ENCODE results near the gene KLRC4.
"Not testable (repeated sequence)": the region's sequence is repeated elsewhere in the genome, so short reads cannot be mapped to it uniquely, and the experiment has no call there.

KLRC4 gene

DNA sequence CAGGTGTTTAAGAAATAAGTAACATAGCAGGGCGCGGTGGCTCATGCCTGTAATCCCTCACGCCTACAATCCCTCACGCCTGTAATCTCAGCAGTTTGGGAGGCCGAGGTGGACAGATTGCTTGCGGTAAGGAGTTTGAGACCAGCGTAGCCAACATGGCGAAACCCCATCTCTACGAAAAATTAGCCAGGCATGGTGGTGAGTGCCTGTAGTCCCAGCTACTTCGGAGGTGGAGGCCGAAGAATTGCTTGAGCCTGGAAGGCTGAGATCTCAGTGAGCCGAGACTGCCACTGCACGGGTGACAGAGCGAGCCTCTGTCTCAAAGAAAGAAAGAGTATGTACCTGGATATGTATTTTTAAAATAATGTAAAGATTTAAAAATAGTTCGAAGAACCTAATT, 13.4 kb downstream of the KLRC4 start:
- DNase-seq, result not testable (repeated sequence)

DNA sequence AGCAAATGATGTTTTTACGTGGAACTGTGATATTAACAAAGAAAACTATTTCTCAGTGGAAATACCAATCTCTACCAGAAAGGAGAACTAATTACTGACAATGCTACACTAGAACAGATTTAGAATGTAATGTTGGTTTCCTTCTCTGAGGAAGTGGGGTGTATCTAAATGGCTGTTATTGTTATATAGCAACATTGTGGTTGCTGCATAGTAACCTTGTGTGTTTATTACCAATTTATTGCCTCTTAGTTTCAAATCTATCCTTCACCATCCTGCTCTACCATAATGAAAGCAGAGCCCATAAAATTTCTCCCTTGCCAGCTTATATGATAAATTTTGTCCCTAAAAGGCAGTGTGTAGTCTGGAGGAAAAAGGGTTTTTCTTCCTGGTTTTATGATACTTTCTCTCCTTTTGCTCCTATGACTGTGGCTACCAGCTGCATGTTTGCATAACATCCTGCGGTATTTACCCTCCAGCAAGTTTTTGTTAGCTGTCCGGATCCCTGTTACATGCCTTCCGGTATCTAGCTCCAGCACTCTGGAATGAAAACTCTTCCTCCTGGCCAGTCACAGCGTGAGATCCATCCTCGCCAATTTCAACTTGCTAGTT, 14.1 kb downstream of the KLRC4 start:
- no peak for DNase-seq

DNA sequence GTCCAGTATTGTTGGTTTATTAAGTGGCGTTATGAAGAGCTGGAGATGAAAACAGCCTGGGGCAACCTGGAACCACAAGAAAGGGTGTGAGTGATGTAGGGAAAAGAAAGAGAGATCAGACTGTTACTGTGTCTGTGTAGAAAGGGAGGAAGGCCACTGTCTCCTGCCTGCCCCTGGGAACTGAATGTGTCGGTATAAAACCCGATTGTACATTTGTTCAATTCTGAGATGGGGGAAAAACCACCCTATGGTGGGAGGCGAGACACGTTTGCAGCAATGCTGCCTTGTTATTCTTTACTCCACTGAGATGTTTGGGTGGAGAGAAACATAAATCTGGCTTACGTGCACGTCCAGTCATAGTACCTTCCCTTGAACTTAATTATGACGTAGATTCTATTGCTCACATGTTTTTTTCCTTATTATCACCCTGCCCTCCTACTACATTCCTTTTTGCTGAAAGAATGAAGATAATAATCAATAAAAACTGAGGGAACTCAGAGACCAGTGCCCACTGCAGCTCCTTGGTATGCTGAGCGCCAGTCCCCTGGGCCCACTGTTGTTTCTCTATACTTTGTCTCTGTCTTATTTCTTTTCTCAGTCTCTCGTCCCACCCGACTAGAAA, 14.9 kb downstream of the KLRC4 start:
- not testable (repeated sequence) for DNase-seq

GRCh38 chr12:10393291-10393690, 16.3 kb downstream of the KLRC4 start:
- DNase-seq, result no peak

DNA sequence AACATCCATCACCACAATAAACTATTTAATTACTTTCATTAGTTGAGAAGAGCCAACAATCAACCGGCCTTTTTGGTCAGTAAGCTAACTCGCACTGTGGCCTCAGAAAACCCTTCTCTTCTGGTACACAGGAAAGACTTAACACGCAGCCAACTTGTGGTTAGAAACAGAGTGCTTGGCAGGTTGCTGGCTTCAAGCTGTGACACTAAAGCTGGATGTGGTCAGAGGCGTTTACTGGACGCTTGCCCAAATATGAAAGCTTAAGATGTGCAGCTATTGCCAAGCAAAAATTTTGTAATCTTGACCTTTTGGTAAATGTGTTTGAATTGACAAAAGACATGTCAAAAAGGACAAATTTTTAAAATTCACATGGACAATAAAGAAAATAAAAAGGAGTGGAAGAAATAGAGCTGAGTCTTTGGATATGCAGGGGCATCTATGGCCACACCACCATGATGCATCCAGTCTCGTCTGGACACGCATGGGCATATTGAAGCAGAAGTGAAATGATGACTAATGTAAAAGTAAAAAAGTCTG, 17.1 kb downstream of the KLRC4 start:
- no peak for DNase-seq

GRCh38 chr12:10390991-10391390, 18.6 kb downstream of the KLRC4 start:
- DNase-seq, result not testable (repeated sequence)

GRCh38 chr12:10389904-10390303, 19.7 kb downstream of the KLRC4 start, which contains the start of gene KLRK1:
TSS of gene KLRK1 (minus strand) at chr12:10390041. CDS start at chr12:10388810, 1,231 bp downstream.
- DNase-seq, result no peak

- no peak for DNase-seq
Observed at GRCh38 chr12:10388624-10389413, 20.7 kb downstream of the KLRC4 start.

- DNase-seq, result not testable (repeated sequence)
Observed at GRCh38 chr12:10387498-10387897, 22.1 kb downstream of the KLRC4 start.

DNA sequence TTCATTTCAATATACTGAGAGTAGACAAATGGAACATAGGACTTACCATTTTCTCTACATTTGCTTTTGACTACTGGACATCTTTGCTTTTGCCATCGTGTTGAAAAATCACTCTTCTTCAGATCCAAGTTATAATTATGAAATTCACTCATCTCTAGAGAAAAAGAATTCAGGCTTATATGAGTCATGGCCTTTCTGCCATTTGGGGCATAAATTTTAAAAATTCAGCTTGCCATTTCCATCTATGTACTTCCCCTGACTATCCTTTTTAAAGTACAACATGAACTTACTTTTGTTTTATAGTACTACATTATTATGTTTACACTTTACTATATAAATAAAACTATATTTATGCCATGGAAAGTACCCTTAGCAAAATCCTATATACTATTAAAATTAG, 22.7 kb downstream of the KLRC4 start:
- no peak for DNase-seq

GRCh38 chr12:10385166-10385613, 24.4 kb downstream of the KLRC4 start:
- DNase-seq, result no peak

GRCh38 chr12:10384191-10384590, 25.4 kb downstream of the KLRC4 start:
- DNase-seq, result no peak

DNA sequence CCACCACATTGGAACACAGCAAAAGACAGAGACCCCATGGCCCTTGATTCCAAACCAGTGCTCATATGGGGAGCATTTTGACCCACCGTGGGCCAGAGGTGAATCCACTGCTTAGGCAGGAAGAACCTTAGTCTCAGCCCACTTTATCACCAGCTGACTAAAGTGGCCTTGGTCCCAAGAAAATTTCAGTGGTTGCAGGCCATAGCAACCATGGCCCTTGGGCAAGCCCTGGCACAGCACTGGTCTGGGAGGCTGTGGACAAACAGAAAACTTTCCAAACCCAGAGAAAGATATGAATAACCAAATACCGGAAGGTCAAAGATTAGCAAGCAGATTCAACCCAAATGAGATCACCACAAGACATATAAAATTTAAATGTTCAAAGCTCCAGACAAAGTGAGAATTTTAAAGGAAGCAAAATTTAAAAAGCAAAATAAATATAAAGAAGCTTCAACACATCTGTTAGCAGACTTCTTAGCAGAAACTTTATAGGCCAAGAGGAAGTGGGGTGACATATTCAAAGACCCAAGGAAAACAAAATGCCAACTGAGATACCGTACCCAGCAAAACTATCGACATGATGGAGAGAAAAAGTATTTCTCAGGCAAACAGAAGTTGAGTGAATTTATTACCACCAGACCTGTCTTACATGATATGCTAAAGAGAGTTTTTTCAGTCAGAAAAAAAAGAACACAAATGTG, 27.5 kb downstream of the KLRC4 start:
- no peak for DNase-seq

DNA sequence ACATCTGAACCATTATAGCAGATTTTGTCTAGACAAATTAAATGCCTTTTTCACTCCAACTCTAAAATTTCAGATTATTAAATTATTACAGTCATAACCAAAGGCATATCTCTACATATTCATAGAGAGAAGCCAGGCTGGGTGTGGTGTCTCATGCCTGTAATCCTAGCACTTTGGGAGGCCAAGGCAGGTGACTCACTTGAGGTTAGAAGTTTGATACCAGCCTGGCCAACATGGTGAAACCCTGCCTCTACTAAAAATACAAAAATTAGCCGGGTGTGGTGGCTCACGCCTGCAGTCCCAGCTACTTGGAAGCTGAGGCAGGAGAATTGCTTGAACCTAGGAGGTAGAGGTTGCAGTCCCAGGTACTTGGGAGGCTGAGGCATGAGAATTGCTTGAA, 30.8 kb downstream of the KLRC4 start:
- DNase-seq, result not testable (repeated sequence)

GRCh38 chr12:10374624-10375018, 34.9 kb downstream of the KLRC4 start:
- no peak for DNase-seq

DNA sequence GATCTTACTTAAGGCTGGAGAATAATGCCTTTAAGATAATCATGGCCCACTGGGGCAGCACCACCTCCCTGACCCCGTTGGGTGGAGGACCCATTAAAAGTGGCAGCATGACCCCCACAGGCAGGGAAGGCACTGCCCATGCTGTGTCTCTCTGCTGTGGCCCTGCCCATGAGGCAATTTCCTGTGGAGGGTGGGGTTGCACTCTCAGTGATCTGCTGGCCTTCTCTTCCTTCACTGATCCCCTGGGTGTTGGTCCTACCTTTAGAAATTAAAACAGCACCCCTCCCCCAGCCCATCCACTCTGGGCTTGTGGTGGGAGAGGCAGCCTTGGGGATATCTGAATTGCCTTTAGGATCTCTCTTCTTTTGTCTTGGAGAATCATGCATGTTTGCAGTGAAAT, 37.0 kb downstream of the KLRC4 start:
- DNase-seq, result no peak

- not testable (repeated sequence) for DNase-seq
Observed at GRCh38 chr12:10371893-10372535, 37.5 kb downstream of the KLRC4 start.

DNA sequence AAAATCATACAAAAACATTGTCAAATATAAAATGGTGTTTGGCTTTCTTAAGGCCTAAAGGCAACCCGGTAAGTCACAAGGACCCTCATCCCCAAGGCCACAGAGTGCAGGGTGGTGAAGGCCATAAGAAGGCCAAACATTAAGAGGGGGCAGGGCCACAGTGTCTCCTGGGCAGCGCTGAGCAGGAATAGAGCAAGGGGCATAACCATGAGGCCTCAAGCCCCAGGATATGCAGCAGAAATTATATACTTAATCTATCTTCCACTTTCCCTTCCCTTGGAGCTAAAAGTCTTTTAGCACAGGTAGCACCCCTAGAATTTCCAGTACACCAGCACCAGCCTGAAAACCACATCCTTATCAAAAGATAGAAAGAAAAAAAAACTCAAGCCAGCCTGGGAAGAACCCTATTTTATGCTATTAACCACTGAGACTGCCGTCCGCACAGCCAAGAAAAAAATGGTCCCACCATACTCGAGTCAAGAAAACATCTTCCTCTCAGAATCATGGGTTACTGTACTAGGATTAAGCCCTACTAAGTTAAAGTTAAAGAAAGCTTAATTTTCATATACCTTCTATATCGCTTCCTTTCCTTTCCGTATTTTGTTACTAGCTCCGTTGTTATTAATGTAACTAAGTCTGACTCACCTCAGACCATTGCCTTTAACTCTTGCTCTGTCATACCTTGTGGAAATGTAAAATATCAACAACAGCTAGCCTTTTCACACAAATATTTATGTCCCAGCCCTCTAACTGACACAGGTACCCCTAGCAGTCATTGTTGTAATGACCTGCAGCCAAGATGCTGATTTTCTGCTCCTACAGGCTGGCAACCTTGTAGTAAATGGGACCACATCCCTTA, 39.8 kb downstream of the KLRC4 start:
- DNase-seq, result no peak

DNA sequence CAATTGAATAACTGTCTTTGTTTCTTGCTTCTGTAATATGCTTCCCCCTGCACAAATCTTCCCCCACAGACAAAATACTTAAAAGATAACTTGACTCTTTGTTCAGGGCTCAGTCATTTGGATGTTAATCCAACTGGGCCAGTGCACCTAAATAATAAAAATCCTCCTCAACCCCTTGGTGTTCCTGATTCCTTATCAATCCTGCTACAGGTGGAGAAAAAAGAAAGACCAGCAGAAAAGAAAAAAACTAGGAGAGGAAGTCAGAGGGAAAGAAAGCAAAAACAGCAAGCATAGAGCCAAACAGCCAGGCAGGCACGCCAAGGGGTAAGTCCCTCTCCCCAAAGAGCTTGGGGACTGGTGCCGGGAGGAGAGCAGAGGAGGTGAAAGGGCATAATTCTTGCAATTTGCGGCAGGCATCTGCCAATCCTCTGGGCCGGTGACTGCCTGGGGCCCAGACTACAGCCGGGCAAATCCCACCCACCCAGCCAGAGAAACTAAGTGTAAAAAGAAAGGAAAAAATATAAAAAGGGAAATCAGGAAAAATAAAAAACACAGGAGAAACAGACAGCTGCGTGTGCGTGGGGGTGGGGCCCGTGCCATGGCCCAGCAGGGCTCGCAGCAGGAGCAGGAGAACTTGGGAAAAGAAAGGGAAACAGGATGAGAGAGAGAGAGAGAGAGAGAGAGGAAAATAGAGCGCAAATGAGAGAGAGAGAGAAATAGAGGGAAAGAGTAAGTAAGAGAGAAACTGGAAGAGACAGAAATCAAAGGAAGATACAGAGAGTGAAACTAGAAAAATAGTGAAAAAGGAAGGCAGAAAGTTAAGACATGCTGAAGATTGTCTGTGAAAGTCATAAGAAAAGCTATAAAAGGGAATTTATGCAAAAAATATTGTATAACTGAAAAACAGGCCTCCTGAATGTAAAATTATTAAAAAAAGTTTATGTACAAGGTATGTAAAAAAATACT, 41.1 kb downstream of the KLRC4 start:
- DNase-seq, result no peak

DNA sequence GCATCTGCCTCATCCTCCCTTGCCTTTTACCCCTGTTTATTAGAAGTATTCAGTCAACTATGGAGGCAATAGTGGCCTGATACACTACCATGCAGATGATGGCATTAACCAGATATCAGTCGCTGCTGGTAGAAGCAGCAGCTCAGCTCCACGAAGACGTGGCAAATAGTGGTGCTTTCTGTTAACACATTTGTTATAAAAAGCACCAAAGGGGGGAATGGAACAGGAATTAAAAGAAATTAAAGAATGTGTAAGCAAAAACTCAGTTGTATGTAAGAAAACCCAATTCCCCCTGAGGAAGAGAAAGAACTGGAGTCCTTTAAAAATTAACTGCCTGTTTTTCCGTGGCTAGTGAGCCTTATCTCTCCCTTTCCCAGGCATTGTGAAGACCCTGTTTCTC, 41.8 kb downstream of the KLRC4 start:
- not testable (repeated sequence) for DNase-seq
